Liver (tissue), 9 donors: Measurements from ENCODE around the gene KLHL14. TPM values are rescaled to one million over a fixed set of nuclear protein-coding genes. Genes with fewer than 3 reads are reported as not detected.

Source experiments
- DNase-seq: peaks from one replicate; pipeline ENCODE4 v3.0.0-alpha.2; 2017; ENCODE audit warnings: low spot score
- H3K27ac ChIP-seq, 2 donors: one replicate each; pipeline ENCODE4 v1.7.0; 2013; ENCODE audit warnings: inconsistent platforms in 2 of 2, low read length in 2 of 2, control low read depth in 1 of 2, low read depth in 1 of 2, mild to moderate bottlenecking in 1 of 2
- H3K27me3 ChIP-seq, 4 donors: one replicate each; pipeline versions ENCODE4 v1.6.1 to v1.7.0; 2013; ENCODE audit warnings: low read length in 3 of 4, inconsistent platforms in 1 of 4, mild to moderate bottlenecking in 1 of 4, moderate library complexity in 1 of 4; ENCODE audit not compliant: control insufficient read depth in 4 of 4, insufficient read depth in 4 of 4
- H3K36me3 ChIP-seq, 4 donors: one replicate each; pipeline versions ENCODE4 v1.6.1 to v1.7.0; 2013; ENCODE audit warnings: low read length in 3 of 4, mild to moderate bottlenecking in 3 of 4, low read depth in 1 of 4, moderate library complexity in 1 of 4; ENCODE audit not compliant: control insufficient read depth in 4 of 4, insufficient read depth in 3 of 4
- H3K4me1 ChIP-seq, 4 donors: one replicate each; pipeline versions ENCODE4 v1.6.1 to v1.7.0; 2013; ENCODE audit warnings: low read length in 3 of 4, mild to moderate bottlenecking in 3 of 4, moderate library complexity in 1 of 4; ENCODE audit not compliant: control insufficient read depth in 4 of 4, insufficient read depth in 4 of 4
- H3K4me3 ChIP-seq, 3 donors: one replicate each; pipeline versions ENCODE4 v1.6.1 to v1.7.0; 2013; ENCODE audit warnings: low read length in 3 of 3, control low read depth in 1 of 3, low read depth in 1 of 3, mild to moderate bottlenecking in 1 of 3
- H3K9ac ChIP-seq, 2 donors: one replicate each; pipeline ENCODE4 v1.7.0; 2013; ENCODE audit warnings: low read length in 2 of 2, mild to moderate bottlenecking in 2 of 2, moderate library complexity in 2 of 2, control low read depth in 1 of 2, low read depth in 1 of 2
- H3K9me3 ChIP-seq, 4 donors: one replicate each; pipeline versions ENCODE4 v1.6.1 to v1.7.0; 2013; ENCODE audit warnings: low read length in 3 of 4; ENCODE audit not compliant: control insufficient read depth in 4 of 4
- EGR1 ChIP-seq, 2 donors: IDR thresholded peaks; 2 replicates each; pipeline ENCODE4 v1.6.1; 2016 to 2018; ENCODE audit warnings: antibody characterized with exemption in 2 of 2, low read depth in 2 of 2
- FOXA1 ChIP-seq: IDR thresholded peaks from 2 replicates; pipeline ENCODE4 v1.6.1; 2016; ENCODE audit warnings: antibody characterized with exemption
- FOXA2 ChIP-seq: IDR thresholded peaks from 2 replicates; pipeline ENCODE4 v1.6.1; 2016; ENCODE audit warnings: antibody characterized with exemption
- GABPA ChIP-seq, 2 donors: IDR thresholded peaks in 1 of 2; conservative IDR thresholded peaks in 1 of 2; 2 replicates each; pipeline ENCODE4 v1.6.1; 2016; ENCODE audit warnings: antibody characterized with exemption in 2 of 2, mild to moderate bottlenecking in 1 of 2, moderate library complexity in 1 of 2
- HNF4G ChIP-seq: IDR thresholded peaks from 2 replicates; pipeline ENCODE4 v1.6.1; 2016; ENCODE audit warnings: antibody characterized with exemption
- JUND ChIP-seq, 2 donors: IDR thresholded peaks; 2 replicates each; pipeline ENCODE4 v1.6.1; 2016; ENCODE audit warnings: antibody characterized with exemption in 2 of 2
- NR2F2 ChIP-seq: IDR thresholded peaks from 2 replicates; pipeline ENCODE4 v1.6.1; 2016; ENCODE audit warnings: antibody characterized with exemption
- RAD21 ChIP-seq, 2 donors: IDR thresholded peaks; 2 replicates each; pipeline ENCODE4 v1.6.1; 2016; ENCODE audit warnings: antibody characterized with exemption in 2 of 2, mild to moderate bottlenecking in 2 of 2
- RXRA ChIP-seq, 2 donors: IDR thresholded peaks; 2 replicates each; pipeline ENCODE4 v1.6.1; 2017 to 2018; ENCODE audit warnings: antibody characterized with exemption in 2 of 2, mild to moderate bottlenecking in 1 of 2
- SP1 ChIP-seq: IDR thresholded peaks from 2 replicates; pipeline ENCODE4 v1.6.1; 2018; ENCODE audit warnings: antibody characterized with exemption, mild to moderate bottlenecking
- YY1 ChIP-seq: IDR thresholded peaks from 2 replicates; pipeline ENCODE4 v1.6.1; 2016; ENCODE audit warnings: antibody characterized with exemption, mild to moderate bottlenecking
- WGBS: extraction: QIAGEN DNeasy Blood & Tissue Kit; methylation state at CpG from one replicate; pipeline ENCODE4 v1.1.7; 2013; 5-methylcytosine and 5-hydroxymethylcytosine counted together
- polyA plus RNA-seq, 2 donors: library from polyadenylated mRNA; stranded (reverse) in 1 of 2; unstranded in 1 of 2; fragments of 200-250 nt in 1 of 2; fragments of >200 nt in 1 of 2; fragmentation: Nextera tagmentation in 1 of 2; extraction: Ambion mirVana in 1 of 2; gene quantifications; one replicate each; pipeline versions ENCODE4 v1.2.1 to v1.2.3, GENCODE V29; 2013 to 2015
- total RNA-seq, 2 donors: library from RNA; depleted of rRNA; stranded (reverse); fragments of >200 nt; gene quantifications; one replicate each; pipeline ENCODE4 v1.2.3, GENCODE V29; 2014
- TF ChIP-seq, protein P1 (sequence below): IDR thresholded peaks from 2 replicates; pipeline ENCODE4 v1.6.1; 2016; ENCODE audit warnings: antibody characterized with exemption
- TF ChIP-seq, protein P2 (sequence below): IDR thresholded peaks from 2 replicates; pipeline ENCODE4 v1.6.1; 2016; ENCODE audit warnings: antibody characterized with exemption
- TF ChIP-seq, protein P3 (sequence below): fragments of 150-350 bp; IDR thresholded peaks from 2 replicates; pipeline ENCODE4 v1.5.1; 2017; ENCODE audit warnings: improper control_type of control experiment, low read depth, low read length; ENCODE audit not compliant: missing input control
- TF ChIP-seq, protein P4 (sequence below): IDR thresholded peaks from 2 replicates; pipeline ENCODE4 v1.6.1; 2016; ENCODE audit warnings: antibody characterized with exemption
- donor health status: healthy.
- donor health status: healthy.
- donor health status: healthy.
- donor health status: healthy.
- donor health status: healthy.

Gene KLHL14
- total and polyA plus RNA-seq, 4 donors, result 0.02 to 1.1 (median 0.15) TPM

DNA sequence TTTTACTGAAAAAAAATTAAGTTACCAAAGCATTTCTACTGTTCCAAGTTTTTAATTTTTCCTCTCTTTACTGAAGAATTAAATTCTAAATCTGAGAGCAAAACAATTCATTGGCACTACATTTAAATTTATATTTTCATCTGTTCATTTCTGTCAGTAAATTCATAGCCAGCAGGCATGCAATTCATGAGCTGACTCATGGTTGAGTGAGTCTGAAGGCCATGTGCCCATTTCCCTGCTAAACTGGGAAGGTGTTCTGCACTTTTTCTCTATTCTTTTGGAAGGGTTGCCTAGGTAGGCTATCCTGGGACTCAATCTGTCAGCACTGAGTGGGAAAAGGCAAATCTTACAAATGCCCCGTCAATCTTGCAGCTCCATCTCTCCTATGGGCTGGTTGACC, 88.7 kb downstream of the KLHL14 start:
- H3K9ac ChIP-seq, result no peak overlapping the region
- 84% methylated on average over 1 of the region's 1 CpG for WGBS
- no peak for DNase-seq

DNA sequence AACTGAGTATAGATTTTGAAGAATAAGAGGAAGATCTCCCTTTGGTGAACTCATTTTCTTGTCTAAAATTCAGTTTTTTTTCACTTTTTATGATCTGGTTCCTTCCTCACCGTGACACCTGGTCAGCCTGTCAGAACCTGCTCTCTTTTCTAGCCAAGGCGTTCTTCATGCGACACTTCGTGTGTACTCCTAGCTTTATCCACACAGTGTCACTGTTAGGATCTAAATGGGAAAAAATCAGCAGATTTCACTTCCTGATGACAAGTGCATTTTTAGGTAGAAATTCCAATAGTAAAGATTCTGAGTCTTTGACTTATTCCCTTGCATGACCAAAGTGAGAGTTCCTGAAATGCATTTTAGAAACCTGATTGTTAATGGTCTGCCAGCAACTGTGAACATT, 89.8 kb downstream of the KLHL14 start:
- H3K9ac ChIP-seq, result no peak overlapping the region
- H3K27ac ChIP-seq, result no peak overlapping the region
- TF ChIP-seq, protein P1, sequence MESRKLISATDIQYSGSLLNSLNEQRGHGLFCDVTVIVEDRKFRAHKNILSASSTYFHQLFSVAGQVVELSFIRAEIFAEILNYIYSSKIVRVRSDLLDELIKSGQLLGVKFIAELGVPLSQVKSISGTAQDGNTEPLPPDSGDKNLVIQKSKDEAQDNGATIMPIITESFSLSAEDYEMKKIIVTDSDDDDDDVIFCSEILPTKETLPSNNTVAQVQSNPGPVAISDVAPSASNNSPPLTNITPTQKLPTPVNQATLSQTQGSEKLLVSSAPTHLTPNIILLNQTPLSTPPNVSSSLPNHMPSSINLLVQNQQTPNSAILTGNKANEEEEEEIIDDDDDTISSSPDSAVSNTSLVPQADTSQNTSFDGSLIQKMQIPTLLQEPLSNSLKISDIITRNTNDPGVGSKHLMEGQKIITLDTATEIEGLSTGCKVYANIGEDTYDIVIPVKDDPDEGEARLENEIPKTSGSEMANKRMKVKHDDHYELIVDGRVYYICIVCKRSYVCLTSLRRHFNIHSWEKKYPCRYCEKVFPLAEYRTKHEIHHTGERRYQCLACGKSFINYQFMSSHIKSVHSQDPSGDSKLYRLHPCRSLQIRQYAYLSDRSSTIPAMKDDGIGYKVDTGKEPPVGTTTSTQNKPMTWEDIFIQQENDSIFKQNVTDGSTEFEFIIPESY, result no peak
- TF ChIP-seq, protein P2, sequence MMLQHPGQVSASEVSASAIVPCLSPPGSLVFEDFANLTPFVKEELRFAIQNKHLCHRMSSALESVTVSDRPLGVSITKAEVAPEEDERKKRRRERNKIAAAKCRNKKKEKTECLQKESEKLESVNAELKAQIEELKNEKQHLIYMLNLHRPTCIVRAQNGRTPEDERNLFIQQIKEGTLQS, result no peak
- TF ChIP-seq FOXA2 (no peak), FOXA1 (no peak), GABPA (IDR thresholded peaks at IDR 0.05 in 1 of 2, conservative IDR thresholded peaks at IDR 0.05 in 1 of 2) (no peak), HNF4G (no peak)
- TF ChIP-seq, protein P3, sequence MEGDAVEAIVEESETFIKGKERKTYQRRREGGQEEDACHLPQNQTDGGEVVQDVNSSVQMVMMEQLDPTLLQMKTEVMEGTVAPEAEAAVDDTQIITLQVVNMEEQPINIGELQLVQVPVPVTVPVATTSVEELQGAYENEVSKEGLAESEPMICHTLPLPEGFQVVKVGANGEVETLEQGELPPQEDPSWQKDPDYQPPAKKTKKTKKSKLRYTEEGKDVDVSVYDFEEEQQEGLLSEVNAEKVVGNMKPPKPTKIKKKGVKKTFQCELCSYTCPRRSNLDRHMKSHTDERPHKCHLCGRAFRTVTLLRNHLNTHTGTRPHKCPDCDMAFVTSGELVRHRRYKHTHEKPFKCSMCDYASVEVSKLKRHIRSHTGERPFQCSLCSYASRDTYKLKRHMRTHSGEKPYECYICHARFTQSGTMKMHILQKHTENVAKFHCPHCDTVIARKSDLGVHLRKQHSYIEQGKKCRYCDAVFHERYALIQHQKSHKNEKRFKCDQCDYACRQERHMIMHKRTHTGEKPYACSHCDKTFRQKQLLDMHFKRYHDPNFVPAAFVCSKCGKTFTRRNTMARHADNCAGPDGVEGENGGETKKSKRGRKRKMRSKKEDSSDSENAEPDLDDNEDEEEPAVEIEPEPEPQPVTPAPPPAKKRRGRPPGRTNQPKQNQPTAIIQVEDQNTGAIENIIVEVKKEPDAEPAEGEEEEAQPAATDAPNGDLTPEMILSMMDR, result no peak
- H3K27me3 ChIP-seq, result peaks cover 0 to 2% (median 0%) of the 10 kb centered on the region in 4 donors
- no peak overlapping the region for H3K4me3 ChIP-seq
- 71% methylated on average over 4 of the region's 4 CpGs for WGBS
- no peak for DNase-seq
- no peaks in the 10 kb centered on the region for H3K9me3 ChIP-seq
- H3K36me3 ChIP-seq, result no peaks in the 10 kb centered on the region
- no peaks in the 10 kb centered on the region for H3K4me1 ChIP-seq

More for the DNA sequence above, 88.7 kb downstream of the KLHL14 start:
- H3K27me3 ChIP-seq, result no peaks in the 10 kb centered on the region
- H3K4me1 ChIP-seq, result no peaks in the 10 kb centered on the region
- no peak overlapping the region for H3K4me3 ChIP-seq
- H3K27ac ChIP-seq, result no peak overlapping the region
- H3K9me3 ChIP-seq, result no peaks in the 10 kb centered on the region
- H3K36me3 ChIP-seq, result no peaks in the 10 kb centered on the region
- no peak for TF ChIP-seq YY1
- no peak for TF ChIP-seq EGR1 (IDR thresholded peaks at IDR 0.05; ENCODE audit: low read depth in 2 of 2)
- no peak for TF ChIP-seq FOXA2
- no peak for TF ChIP-seq HNF4G
- no peak for TF ChIP-seq FOXA1
- TF ChIP-seq JUND (IDR thresholded peaks at IDR 0.05), result no peak
- no peak for TF ChIP-seq NR2F2
- no peak for TF ChIP-seq RAD21 (IDR thresholded peaks at IDR 0.05)

DNA sequence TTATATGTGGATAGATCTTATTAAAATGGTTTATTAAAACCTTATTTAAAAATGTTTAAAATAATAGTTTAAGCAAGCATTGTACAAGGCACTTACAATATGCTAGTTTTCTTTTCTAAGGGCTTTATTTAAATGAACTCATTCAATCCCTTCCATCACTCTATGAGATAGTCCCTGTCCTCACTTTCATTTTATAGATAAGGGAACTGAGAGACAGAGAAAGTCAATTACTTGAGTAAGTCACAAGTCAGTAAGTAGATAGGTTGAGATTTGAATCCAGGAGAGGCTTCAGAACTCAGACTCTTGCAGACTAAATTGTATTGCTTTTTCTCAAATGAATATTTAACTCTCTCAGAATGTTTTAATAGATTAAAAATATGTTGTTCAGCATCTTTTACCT, 95.2 kb downstream of the KLHL14 start:
- Histone ChIP-seq H3K27ac (no peak overlapping the region), H3K9ac (no peak overlapping the region), H3K36me3 (no peaks in the 10 kb centered on the region), H3K4me3 (no peak overlapping the region), H3K4me1 (no peaks in the 10 kb centered on the region), H3K27me3 (peaks cover 0 to 3% (median 1%) of the 10 kb centered on the region in 4 donors), H3K9me3 (no peaks in the 10 kb centered on the region)
- TF ChIP-seq NR2F2 (no peak), FOXA1 (no peak), HNF4G (no peak), RXRA (IDR thresholded peaks at IDR 0.05) (no peak), SP1 (no peak), EGR1 (IDR thresholded peaks at IDR 0.05; ENCODE audit: low read depth in 2 of 2) (no peak), JUND (IDR thresholded peaks at IDR 0.05) (no peak), FOXA2 (no peak), RAD21 (IDR thresholded peaks at IDR 0.05) (no peak), YY1 (no peak)
- TF ChIP-seq, protein P1, result no peak
- TF ChIP-seq, protein P3, result no peak
- TF ChIP-seq, protein P4, sequence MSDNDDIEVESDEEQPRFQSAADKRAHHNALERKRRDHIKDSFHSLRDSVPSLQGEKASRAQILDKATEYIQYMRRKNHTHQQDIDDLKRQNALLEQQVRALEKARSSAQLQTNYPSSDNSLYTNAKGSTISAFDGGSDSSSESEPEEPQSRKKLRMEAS, result no peak
- TF ChIP-seq, protein P2, result no peak
- no peak for DNase-seq
